ENCODE measurements around the gene SCAMP1.
A peak's percentile ranks its signal among the peaks of the same experiment; 100 is the strongest.

Gene SCAMP1

GRCh38 chr5:78506261-78507024 is 146.0 kb downstream of the SCAMP1 start:
- no peak for DNase-seq
- in situ Hi-C loops (cut with MboI; ENCODE audit: low pct_unique_long_range_greater_than_20kb, low sequenced_read_pairs), result no loop called here

- in situ Hi-C loops (cut with MboI; ENCODE audit: low pct_unique_long_range_greater_than_20kb, low sequenced_read_pairs), result no loop called here
- DNase-seq, result no peak
Observed at GRCh38 chr5:78507531-78507930, 147.1 kb downstream of the SCAMP1 start.

DNA sequence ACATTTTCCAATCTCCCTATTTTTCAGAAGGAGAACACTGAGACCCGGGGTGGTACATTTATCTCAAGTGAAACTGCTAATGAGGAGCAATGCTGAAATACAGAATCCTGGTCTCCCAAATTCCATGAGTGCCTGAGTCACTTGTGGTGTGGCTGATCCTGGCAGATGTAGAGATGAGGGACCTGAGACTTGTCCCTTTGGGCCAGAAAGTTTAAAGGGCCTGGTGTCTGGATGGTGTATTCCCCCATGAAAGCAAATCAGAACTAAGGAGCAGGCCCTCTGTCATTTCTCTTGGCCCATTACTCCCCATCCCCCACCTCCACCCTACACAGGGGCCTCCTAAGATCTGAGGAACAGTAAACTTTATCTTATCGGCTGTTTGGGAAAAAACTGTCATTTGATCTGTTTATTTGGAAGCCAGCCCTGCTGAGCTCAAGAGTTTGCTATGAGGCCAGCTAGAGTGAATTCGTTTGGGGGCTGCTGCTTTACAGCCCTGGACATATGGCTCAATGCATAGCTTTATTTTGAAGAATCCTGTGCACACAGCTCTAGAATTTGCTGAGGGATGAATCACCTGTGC is 147.9 kb downstream of the SCAMP1 start:
- in situ Hi-C loops (cut with MboI; ENCODE audit: low pct_unique_long_range_greater_than_20kb, low sequenced_read_pairs), result no loop called here
- no peak for DNase-seq

GRCh38 chr5:78509145-78509865 is 148.9 kb downstream of the SCAMP1 start:
- DNase-seq, result peak; percentile 33
- in situ Hi-C loops (cut with MboI; ENCODE audit: low pct_unique_long_range_greater_than_20kb, low sequenced_read_pairs), result no loop called here

DNA sequence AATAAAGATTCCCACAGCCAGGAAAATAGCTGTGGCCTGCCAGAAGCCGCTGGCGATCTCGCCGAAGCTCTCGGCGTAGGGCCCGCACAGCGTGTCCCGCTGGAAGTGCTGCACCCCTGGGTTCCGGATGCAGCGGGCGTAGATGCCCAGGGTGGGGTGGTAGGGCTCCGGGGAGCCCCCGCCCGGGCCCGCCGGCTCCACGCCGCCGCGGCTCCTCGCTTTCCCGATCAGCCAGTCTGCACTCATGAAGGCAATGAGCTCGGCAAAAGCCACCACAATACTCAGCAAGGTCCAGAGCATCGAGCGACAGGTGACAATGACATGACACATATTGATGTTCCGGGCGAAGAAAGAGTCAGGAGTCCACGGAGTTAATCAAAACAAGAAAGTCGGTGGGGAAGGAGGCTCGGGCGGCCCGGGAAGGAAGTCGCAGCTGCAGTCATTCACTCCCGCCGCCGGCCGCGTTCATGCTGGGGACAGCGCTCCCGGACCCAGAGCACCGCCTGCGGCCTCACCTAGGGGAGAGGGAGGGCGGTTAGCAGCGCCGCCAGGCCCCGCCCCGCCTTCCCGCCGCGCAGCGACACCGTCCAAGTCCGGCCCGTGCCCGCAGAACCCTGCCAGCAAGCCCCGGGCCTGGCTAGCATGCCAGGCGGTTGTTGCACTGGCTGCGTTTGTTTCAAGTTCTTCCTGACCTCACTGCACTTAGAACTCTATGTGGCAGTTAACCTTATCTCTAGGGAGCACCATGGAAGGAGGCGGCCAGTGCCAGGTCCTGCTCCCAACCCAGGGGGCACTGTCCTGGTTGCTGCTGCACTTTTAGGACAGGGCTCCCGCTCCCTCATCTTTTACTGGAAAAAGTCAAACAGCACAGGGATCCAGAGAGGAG is 149.7 kb downstream of the SCAMP1 start:
- peak; percentile 75 for DNase-seq

GRCh38 chr5:78511121-78511906 is 150.9 kb downstream of the SCAMP1 start:
- in situ Hi-C loops (cut with MboI; ENCODE audit: low pct_unique_long_range_greater_than_20kb, low sequenced_read_pairs), result no loop called here
- DNase-seq, result peak; percentile 61

More for the DNA sequence above, 149.7 kb downstream of the SCAMP1 start:
- in situ Hi-C loops (cut with MboI; ENCODE audit: low pct_unique_long_range_greater_than_20kb, low sequenced_read_pairs), result no loop called here

DNA sequence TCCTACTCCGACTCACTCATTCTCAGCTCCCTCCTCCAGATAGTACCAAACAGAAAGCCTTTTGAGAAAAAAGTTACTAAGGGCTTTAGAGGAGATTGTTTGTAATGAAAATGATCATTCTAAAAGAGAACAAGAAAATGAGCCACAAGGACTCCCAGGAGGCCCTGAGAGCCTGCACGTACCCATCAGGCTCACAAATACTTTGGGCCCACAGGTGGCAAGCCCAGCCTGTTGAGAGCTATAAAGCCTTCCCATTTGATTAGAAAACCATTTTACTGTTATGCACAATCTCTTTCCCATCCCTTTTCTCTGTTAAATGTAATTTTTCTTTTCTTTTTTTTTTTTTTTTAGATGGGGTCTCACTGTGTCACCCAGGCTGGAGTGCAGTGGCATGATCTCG is 152.0 kb downstream of the SCAMP1 start:
- no peak for DNase-seq
- in situ Hi-C loops (cut with MboI; ENCODE audit: low pct_unique_long_range_greater_than_20kb, low sequenced_read_pairs), result no loop called here

- DNase-seq, result no peak
- in situ Hi-C loops (cut with MboI; ENCODE audit: low pct_unique_long_range_greater_than_20kb, low sequenced_read_pairs), result no loop called here
Observed at GRCh38 chr5:78513441-78513840, 153.0 kb downstream of the SCAMP1 start.

DNA sequence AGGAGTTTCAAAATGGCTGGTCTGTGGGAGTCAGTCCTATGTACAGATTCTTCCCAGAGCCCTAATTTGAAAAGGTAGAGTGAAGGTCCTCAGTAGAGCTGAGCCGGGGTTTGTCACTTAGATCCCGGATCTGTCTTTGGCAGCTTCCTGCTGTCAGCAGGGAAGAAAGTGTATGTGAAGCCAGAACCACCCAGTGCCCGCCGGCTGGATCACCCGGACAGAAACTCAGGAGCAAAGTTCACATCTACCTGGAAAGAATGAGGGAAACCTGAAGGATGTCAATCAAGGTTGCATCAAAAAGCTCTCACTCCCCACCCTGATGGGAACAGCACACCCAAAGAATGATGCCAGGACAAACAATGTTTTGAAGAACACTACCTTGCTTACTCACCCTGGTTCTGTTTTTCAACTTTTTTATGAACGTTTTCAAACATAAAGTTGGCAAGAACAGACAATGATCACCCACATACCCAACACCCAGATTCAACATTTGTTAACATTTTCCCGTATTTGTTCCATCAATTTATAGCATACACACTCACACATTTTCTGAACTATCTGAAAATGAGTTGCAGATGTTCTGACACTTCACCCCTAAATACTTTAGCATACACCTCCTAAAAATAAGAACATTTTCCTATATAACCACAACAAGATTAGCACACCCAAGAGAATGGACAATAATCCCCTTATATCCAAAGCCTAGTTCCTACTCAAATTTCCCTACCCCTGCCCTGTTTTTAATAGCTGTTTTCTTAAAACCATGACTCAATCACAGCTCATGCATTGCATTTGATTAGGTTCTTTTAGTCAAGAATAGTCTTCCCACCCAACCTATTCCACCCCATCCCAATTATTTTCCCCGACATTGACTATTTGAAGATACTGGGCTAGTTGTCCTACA is 154.3 kb downstream of the SCAMP1 start:
- no peak for DNase-seq
- in situ Hi-C loops (cut with MboI; ENCODE audit: low pct_unique_long_range_greater_than_20kb, low sequenced_read_pairs), result no loop called here

GRCh38 chr5:78515670-78516069 is 155.3 kb downstream of the SCAMP1 start:
- DNase-seq, result no peak
- in situ Hi-C loops (cut with MboI; ENCODE audit: low pct_unique_long_range_greater_than_20kb, low sequenced_read_pairs), result no loop called here

- DNase-seq, result no peak
- in situ Hi-C loops (cut with MboI; ENCODE audit: low pct_unique_long_range_greater_than_20kb, low sequenced_read_pairs), result no loop called here
Observed at GRCh38 chr5:78518365-78519197, 158.2 kb downstream of the SCAMP1 start.

GRCh38 chr5:78519198-78519941 is 159.0 kb downstream of the SCAMP1 start:
- in situ Hi-C loops (cut with MboI; ENCODE audit: low pct_unique_long_range_greater_than_20kb, low sequenced_read_pairs), result no loop called here
- no peak for DNase-seq

- DNase-seq, result no peak
- in situ Hi-C loops (cut with MboI; ENCODE audit: low pct_unique_long_range_greater_than_20kb, low sequenced_read_pairs), result no loop called here
Observed at GRCh38 chr5:78521455-78521854, 161.0 kb downstream of the SCAMP1 start.

- in situ Hi-C loops (cut with MboI; ENCODE audit: low pct_unique_long_range_greater_than_20kb, low sequenced_read_pairs), result no loop called here
- DNase-seq, result no peak
Observed at GRCh38 chr5:78522476-78523260, 162.3 kb downstream of the SCAMP1 start.

DNA sequence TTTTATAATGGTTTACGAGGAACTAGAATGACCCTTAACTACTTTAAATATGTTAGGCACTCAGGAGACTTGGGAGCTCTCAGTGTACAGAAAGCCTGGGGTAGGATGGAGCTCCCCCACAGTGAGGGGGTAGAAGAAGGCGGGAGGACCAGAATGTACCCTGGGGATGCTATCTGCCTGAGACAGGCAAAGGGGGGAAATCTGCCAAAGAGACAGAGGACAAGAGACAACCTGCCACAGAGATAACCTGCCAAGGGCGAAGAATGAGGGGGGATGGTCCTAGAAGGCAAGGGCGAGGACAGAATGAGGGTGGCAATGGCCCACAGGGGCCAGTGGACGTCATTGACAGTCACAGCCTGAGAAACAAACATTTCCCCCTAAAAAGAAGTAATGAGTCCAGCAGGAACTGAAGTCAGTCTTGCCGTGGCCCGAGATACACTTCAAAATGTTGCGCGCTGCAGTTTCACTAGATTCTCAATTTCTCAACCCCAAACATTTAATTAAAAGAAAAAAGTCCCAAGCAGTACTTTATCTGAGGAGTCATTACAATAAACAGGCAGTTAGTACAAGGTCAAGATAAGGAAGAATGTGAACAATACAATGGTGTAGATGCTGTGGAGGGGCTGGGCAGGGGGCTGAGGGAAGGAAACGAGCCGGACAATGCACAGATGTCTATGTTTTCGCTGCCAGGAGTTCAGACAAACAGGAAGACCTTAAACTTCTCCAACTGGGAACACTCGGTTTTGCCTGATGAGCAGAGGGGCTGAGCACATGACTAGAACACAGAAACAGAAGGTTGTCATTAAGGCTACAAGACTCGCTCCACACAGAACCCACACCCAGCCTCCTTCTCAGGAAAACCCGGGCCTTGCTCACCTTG is 163.1 kb downstream of the SCAMP1 start:
- DNase-seq, result no peak
- in situ Hi-C loops (cut with MboI; ENCODE audit: low pct_unique_long_range_greater_than_20kb, low sequenced_read_pairs), result no loop called here

Data from KBM-7 (cell line).